ENCODE results near the gene CCDC171. TPM values are rescaled to one million over a fixed set of nuclear protein-coding genes. Genes with fewer than 3 reads are reported as not detected.

CCDC171 gene
- total RNA-seq, 1 donor from 2014 or later = 1.6 TPM

DNA sequence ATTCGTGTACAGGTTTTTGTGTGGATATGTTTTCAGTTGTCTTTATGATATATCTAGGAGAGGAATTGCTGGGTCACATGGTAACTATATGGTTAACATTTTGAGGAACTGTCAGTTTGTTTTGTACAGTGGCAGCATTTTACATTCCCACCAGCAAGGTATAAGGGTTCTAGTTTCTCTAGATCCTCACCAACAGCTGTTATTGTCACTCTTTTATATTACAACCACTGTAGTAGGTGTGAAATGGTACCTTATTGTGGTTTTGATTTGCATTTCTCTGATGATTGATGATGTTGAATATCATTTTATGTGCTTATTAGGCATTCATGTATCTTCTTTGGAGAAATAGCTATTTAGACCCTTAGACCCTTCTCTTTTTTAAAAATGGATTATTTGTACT, 82.9 kb downstream of the CCDC171 start:
- FAIRE-seq (no peak), DNase-seq (ENCODE audit: low read depth) (no peak)
- H3K4me3 ChIP-seq (ENCODE audit: low read depth, low read length) = no peak overlapping the region
- no peaks in the 10 kb centered on the region for H3K36me3 ChIP-seq (ENCODE audit: control insufficient read depth, insufficient read depth, low read length)
- TF ChIP-seq, protein P1, sequence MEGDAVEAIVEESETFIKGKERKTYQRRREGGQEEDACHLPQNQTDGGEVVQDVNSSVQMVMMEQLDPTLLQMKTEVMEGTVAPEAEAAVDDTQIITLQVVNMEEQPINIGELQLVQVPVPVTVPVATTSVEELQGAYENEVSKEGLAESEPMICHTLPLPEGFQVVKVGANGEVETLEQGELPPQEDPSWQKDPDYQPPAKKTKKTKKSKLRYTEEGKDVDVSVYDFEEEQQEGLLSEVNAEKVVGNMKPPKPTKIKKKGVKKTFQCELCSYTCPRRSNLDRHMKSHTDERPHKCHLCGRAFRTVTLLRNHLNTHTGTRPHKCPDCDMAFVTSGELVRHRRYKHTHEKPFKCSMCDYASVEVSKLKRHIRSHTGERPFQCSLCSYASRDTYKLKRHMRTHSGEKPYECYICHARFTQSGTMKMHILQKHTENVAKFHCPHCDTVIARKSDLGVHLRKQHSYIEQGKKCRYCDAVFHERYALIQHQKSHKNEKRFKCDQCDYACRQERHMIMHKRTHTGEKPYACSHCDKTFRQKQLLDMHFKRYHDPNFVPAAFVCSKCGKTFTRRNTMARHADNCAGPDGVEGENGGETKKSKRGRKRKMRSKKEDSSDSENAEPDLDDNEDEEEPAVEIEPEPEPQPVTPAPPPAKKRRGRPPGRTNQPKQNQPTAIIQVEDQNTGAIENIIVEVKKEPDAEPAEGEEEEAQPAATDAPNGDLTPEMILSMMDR (IDR thresholded peaks at IDR 0.05; ENCODE audit: insufficient read depth, low read length, severe bottlenecking) = no peak
- no peaks in the 10 kb centered on the region for H3K27me3 ChIP-seq (ENCODE audit: control insufficient read depth, insufficient read depth, low read length)

DNA sequence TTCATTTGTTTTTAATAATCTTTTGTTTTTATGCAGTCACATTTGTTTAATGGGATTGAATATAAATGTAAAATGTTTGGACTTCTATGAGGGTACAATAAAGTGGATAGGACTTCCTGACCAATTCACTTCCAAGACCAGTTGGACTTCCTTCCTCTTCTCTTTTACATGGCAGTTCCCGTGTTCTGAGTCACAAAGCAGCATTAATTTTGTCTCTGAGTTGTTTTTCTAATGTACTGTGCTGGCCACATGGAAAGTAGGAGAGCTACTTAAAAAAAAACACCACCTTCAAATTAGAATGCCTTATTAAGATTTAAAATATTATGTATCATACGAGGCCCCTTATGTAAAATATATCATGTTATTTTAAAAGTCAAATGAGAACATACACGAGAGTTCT, 87.3 kb downstream of the CCDC171 start:
- H3K36me3 ChIP-seq (ENCODE audit: control insufficient read depth, insufficient read depth, low read length) = no peaks in the 10 kb centered on the region
- H3K27me3 ChIP-seq (ENCODE audit: control insufficient read depth, insufficient read depth, low read length) = no peaks in the 10 kb centered on the region
- FAIRE-seq = no peak
- no peak for DNase-seq (ENCODE audit: low read depth)
- H3K4me3 ChIP-seq (ENCODE audit: low read depth, low read length) = no peak overlapping the region
- TF ChIP-seq, protein P1 (IDR thresholded peaks at IDR 0.05; ENCODE audit: insufficient read depth, low read length, severe bottlenecking) = no peak

DNA sequence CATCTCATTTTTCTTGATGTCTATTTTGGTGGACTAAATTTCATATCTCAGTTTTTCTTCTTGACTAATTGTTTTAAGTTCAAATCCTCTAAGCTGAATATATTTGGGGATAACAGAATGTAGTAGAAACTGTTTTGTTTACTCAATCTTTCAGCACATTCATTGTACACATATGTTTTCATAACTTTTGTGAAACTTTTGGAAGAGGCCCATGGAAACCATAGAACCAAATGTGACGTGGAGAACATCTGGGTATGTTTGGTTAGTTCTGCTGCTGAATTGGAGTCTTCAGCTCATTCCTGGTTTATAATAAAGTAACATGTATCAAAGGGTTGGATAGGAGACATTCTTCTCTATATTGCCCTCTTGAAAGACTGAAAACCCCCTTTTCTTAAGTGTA, 88.4 kb downstream of the CCDC171 start:
- FAIRE-seq = no peak
- H3K36me3 ChIP-seq (ENCODE audit: control insufficient read depth, insufficient read depth, low read length) = no peaks in the 10 kb centered on the region
- DNase-seq (ENCODE audit: low read depth) = no peak
- H3K27me3 ChIP-seq (ENCODE audit: control insufficient read depth, insufficient read depth, low read length) = no peaks in the 10 kb centered on the region
- H3K4me3 ChIP-seq (ENCODE audit: low read depth, low read length) = no peak overlapping the region
- TF ChIP-seq, protein P1 (IDR thresholded peaks at IDR 0.05; ENCODE audit: insufficient read depth, low read length, severe bottlenecking) = no peak

DNA sequence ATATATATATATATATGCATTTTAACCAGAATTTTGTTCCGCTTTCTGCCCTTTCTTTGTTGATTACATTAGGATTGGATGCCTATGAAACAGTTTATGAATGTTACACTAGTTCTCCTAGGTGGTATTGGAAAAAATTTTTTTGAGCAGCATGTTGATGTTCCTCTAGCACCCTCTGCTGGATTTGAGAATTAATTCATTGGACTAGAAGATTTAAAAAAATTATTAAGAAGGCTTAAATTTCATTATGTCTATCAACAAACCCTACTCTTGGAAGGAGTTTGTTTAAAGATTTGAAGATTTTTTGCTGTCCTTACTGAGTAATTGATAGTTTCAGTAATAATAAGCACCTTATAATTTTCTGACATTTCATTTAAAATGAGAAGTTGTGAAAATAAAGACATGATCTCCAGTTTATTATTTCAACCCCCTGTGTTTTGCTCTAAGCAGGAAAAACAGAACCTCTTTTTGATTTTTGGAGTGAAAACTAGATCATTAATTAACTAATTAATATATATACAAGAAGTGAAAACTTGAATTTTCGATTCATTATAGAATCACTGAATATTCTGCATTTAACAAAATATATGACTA, 89.6 kb downstream of the CCDC171 start:
- Histone ChIP-seq H3K27me3 (ENCODE audit: control insufficient read depth, insufficient read depth, low read length) (no peaks in the 10 kb centered on the region), H3K36me3 (ENCODE audit: control insufficient read depth, insufficient read depth, low read length) (no peaks in the 10 kb centered on the region), H3K4me3 (ENCODE audit: low read depth, low read length) (no peak overlapping the region)
- DNase-seq (ENCODE audit: low read depth) (peak; percentile 53), FAIRE-seq (no peak)
- TF ChIP-seq, protein P1 (IDR thresholded peaks at IDR 0.05; ENCODE audit: insufficient read depth, low read length, severe bottlenecking) = peak; percentile 26

DNA sequence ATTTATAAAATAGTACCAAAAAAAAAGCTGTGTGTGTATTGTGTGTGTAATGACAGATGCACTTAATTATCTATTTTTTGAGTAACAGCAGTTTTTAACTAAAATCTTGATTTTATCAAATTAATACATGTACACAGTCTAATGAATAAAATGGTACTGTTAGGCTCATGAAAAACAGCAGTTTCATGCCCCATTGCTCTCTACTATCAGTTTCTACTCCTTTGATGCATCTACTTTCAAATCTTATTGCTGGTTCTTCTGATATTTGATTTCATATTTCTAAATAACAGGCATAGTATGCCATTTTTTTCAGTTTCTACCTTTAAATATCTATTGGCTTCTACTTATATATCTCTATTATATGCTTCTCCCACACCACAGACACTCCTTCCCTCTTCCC, 117.4 kb downstream of the CCDC171 start:
- Histone ChIP-seq H3K27me3 (ENCODE audit: control insufficient read depth, insufficient read depth, low read length) (no peaks in the 10 kb centered on the region), H3K4me3 (ENCODE audit: low read depth, low read length) (no peak overlapping the region), H3K36me3 (ENCODE audit: control insufficient read depth, insufficient read depth, low read length) (no peaks in the 10 kb centered on the region)
- TF ChIP-seq, protein P1 (IDR thresholded peaks at IDR 0.05; ENCODE audit: insufficient read depth, low read length, severe bottlenecking) = no peak
- DNase-seq (ENCODE audit: low read depth) (no peak), FAIRE-seq (no peak)

DNA sequence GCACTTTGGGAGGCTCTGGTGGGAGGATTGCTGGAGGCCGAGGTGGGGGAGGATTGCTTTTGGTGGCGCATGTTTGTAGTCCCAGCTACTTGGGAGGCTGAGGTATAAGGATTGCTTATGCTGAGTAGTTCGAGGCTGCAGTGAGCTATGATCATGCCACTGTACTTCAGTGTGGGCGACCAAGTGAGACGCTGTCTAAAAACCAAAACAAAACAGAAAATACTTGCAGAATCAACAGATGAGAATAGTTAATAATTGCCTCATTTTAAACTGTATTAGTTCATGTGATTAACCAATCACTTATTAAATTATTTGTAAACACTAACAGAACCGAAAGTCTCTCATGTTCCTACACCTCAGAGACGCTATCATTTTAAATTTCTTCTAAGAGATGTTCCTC, 118.1 kb downstream of the CCDC171 start:
- no peak overlapping the region for H3K4me3 ChIP-seq (ENCODE audit: low read depth, low read length)
- H3K36me3 ChIP-seq (ENCODE audit: control insufficient read depth, insufficient read depth, low read length) = no peaks in the 10 kb centered on the region
- no peaks in the 10 kb centered on the region for H3K27me3 ChIP-seq (ENCODE audit: control insufficient read depth, insufficient read depth, low read length)
- FAIRE-seq = no peak
- DNase-seq (ENCODE audit: low read depth) = no peak
- TF ChIP-seq, protein P1 (IDR thresholded peaks at IDR 0.05; ENCODE audit: insufficient read depth, low read length, severe bottlenecking) = no peak
